ENCODE measurements around the gene FSCN2. TPM values are rescaled to one million over a fixed set of nuclear protein-coding genes. Genes with fewer than 3 reads are reported as not detected.

The FSCN2 gene
- total RNA-seq, 2 experiments from 2014 or later: 0.43 to 0.50 TPM

DNA sequence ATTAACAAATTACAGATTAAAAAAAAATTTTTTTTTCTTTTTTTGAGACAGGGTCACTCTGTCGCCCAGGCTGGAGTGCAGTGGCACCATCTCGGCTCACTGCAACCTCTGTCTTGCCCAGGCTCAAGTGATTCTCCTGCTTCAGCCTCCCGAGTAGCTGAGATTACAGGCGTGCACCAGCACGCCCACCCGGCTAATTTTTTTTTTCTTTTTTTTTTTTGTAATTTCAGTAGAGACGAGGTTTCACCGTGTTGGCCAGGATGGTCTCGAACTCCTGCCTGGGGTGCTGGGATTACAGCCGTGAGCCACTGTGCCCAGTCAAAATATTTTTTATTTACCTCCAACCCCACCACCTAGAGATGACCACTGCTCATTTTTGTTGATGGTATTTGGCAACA lies 41.1 kb upstream of the FSCN2 start:
- Mint-ChIP-seq H3K27ac (no peak overlapping the region), H3K9me3 (no peaks in the 10 kb centered on the region)
- POLR2A ChIA-PET: interaction anchor here (1.0 to 1.7 kb wide), 3 partner anchors 22 to 28 kb away, joined by 3 to 8 read pairs (median 3); partner anchors contain the start of gene ACTG1

DNA sequence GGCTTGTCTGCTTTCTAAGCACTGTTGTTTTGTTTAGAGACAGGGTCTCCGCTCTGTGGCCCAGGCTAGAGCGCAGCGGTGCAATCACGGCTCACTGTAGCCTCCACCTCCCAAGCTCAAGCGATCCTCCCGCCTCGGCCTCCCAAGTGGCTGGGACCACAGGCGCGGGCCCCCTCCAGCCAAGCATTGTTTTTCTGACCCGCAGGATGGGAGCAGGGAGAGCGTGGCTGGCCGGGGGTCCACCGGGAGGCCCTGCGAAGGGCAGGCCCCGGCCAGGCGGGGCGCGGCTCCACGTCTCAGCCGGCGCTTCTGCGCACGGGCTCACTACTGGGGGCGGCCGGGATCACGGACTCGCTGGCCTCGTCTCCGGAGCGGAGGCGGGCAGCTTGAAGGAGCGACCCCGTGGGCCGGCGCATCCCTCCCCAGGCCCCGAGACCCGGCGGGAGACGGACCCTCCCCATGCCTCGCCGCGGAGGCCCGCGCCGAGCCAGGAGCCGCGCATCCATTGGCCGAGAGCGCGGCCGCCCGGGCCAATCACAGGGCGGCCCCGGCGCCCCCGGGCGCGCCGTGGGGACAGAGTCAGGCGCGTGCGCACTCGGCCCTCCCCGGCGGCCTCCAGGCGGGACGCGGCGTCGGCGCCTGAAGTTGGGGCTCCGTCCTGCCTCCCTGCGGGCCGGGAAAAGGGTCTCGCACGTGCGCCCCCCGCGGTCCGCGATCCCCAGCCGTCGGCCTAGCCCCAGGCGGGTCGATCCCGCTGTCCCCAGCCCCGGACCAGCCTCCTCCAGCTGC lies 40.5 kb upstream of the FSCN2 start:
- Mint-ChIP-seq H3K4me1 (peaks cover 9% of the 10 kb centered on the region), H3K4me3 (peak overlapping the region; percentile 39), H3K9me3 (no peaks in the 10 kb centered on the region), H3K27me3 (peaks cover 15% of the 10 kb centered on the region), H3K27ac (no peak overlapping the region), H3K36me3 (ENCODE audit: low read depth) (no peaks in the 10 kb centered on the region)
- ChIA-PET POLR2A (interaction anchor here (1.0 to 1.7 kb wide), 3 partner anchors 21 to 28 kb away, joined by 3 to 8 read pairs (median 3); partner anchors contain the start of gene ACTG1), CTCF (no interaction called here)
- peak; percentile 81 for DNase-seq

More for the DNA sequence above, 41.1 kb upstream of the FSCN2 start:
- Mint-ChIP-seq H3K4me1 (peaks cover 9% of the 10 kb centered on the region), H3K36me3 (ENCODE audit: low read depth) (no peaks in the 10 kb centered on the region), H3K27me3 (peaks cover 18% of the 10 kb centered on the region), H3K4me3 (peak overlapping the region; percentile 39)
- DNase-seq: no peak
- CTCF ChIA-PET: no interaction called here

DNA sequence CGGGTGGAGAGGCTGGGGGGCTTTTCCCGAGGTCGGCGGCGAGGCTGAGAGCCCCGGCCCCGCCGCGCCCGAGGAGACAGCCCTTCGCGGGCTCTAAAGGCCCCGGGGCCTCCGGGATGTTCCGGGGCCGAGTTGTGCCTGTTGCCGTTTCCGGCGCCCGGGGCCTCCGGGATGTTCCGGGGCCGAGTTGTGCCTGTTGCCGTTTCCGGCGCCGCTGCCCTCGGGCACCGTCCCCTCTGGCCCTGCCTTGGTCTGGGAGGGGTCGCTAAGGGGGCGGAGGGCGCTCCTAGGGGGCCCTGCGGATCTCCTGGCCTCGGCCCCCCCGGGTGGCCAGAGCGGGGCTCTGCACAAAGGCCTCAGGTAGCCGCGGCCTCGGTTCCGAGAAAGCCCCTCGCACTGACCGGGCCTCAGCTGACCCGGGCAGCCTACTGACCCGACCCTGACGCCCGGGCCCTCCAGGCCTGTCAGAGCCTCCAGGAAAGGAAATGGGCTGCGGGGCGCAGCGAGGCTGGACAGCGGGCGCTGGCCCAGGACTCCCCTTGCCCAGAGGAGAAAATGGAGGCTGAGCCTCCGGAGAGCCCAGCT lies 39.8 kb upstream of the FSCN2 start:
- Mint-ChIP-seq H3K9me3 (no peaks in the 10 kb centered on the region), H3K27me3 (peaks cover 13% of the 10 kb centered on the region), H3K4me1 (peaks cover 8% of the 10 kb centered on the region), H3K4me3 (no peak overlapping the region), H3K36me3 (ENCODE audit: low read depth) (no peaks in the 10 kb centered on the region), H3K27ac (no peak overlapping the region)
- DNase-seq: no peak
- CTCF ChIA-PET: no interaction called here
- POLR2A ChIA-PET: interaction anchor here (1.6 to 2.1 kb wide), 3 partner anchors 20 to 30 kb away, joined by 4 to 8 read pairs (median 7); no protein-coding TSS in a partner anchor

DNA sequence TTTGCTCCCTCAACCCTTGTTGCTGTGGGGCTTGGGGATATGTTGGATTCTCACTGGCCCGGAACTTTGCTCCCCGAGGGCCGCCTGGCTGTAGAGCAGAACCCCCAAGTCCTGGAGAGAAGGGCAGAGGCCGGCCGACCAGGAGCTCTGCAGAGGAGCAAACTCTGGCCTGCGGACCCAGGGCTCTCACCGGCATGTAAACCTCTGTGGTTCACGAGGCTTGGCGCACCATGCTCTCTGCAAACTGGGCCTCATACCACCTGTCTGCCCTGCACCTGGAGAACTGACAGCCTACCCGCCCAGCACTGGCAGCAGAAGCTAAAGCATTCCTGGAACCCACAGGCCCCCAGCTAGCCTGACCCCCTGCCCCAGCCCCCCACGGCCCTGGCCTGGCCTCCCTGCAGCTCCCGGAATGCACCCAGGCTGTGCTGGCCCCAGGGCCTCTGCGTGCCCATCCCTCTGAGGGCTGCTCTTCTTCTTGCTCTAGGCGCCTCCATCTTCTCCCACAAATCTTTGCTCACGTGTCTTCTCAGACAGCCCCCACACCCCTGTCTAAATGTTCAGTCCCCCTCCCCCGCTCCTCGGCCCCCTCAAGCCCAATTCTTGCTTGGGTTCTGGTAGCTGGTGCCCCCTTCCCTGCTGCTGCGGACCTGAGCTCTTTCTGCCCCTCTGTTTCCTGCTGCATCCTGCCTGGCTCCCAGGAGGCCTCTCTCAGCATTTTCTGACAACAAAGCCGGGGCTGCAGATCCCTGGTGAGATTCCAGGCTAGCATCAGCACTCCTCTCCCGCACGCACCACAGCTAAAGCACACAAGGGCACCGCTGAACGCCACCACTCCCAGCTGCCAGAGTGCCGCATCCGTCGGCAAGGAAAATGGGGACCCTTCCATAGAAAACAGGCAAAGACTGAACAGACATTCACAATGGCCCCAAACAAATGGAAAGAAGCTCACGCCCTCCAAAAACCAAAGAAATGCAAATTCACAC lies 38.9 kb upstream of the FSCN2 start:
- Mint-ChIP-seq H3K36me3 (ENCODE audit: low read depth) (no peaks in the 10 kb centered on the region), H3K27ac (peak overlapping the region; percentile 35), H3K4me1 (peaks cover 8% of the 10 kb centered on the region), H3K4me3 (peak overlapping the region; percentile 41), H3K27me3 (peaks cover 14% of the 10 kb centered on the region), H3K9me3 (no peaks in the 10 kb centered on the region)
- POLR2A ChIA-PET: interaction anchor here (1.6 to 2.1 kb wide), 3 partner anchors 19 to 29 kb away, joined by 4 to 7 read pairs (median 6); no protein-coding TSS in a partner anchor
- no peak for DNase-seq
- CTCF ChIA-PET: interaction anchor here (0.5 to 1.3 kb wide), 3 partner anchors 9 to 173 kb away, joined by 3 read pairs; no protein-coding TSS in a partner anchor

DNA sequence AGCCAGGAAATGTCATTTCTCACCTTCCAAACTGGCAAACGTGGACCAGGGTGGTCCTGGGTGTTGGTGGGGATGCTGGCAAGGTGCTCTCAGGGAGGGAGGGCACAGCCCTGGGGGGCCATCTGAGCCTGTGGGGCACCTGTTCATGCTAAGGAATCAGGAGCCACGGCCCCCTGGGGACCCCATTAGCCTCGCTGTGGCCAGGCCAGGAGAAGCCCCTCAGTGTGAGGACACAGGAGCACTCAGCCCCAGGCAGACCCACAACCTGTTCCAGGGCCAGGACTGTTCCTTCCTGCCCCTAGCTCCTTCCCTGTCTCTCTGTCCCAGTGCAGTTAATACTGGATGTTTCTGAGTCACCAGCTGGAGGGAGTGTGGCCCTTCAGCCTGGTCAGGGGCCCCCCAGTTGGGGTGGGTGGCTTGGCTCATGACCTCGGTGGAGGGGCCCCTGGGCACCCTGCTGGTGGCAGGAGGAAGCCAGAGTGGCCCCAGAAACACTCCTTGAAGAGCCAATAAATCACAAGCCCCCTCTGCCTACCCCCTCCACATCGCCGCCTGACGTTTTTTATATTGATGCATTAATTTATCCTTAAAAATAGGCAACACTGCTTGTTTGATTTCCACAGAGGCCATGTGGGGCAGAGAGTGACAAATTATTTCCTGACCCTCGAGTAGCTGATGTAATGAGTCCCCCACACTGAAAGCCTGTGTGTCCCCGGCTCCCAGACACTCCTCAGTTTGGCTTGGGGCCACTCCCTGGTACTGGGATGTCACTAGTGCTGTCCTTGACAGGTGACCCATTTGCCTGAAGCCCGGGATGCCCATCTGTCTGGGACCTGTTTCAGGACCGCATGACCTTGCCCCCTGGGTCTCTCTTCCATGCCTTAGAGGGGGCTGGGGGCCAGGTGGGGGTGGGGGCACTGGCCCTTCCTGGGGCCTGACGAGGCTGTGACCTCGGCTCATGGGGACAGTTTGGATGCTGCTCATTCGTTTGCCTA lies 37.9 kb upstream of the FSCN2 start:
- ChIA-PET CTCF (interaction anchor here (1.3 kb wide), 1 partner anchor 111 kb away, joined by 3 read pairs; no protein-coding TSS in a partner anchor), POLR2A (interaction anchor here (1.6 to 2.1 kb wide), 3 partner anchors 18 to 28 kb away, joined by 4 to 7 read pairs (median 6); no protein-coding TSS in a partner anchor)
- H3K27ac Mint-ChIP-seq: no peak overlapping the region
- peaks cover 14% of the 10 kb centered on the region for H3K4me1 Mint-ChIP-seq
- H3K9me3 Mint-ChIP-seq: no peaks in the 10 kb centered on the region
- H3K36me3 Mint-ChIP-seq (ENCODE audit: low read depth): no peaks in the 10 kb centered on the region
- H3K27me3 Mint-ChIP-seq: peaks cover 20% of the 10 kb centered on the region
- no peak for DNase-seq
- H3K4me3 Mint-ChIP-seq: no peak overlapping the region

- Mint-ChIP-seq H3K36me3 (ENCODE audit: low read depth) (no peaks in the 10 kb centered on the region), H3K27me3 (peaks cover 17% of the 10 kb centered on the region), H3K9me3 (no peaks in the 10 kb centered on the region), H3K27ac (no peak overlapping the region), H3K4me3 (no peak overlapping the region), H3K4me1 (peaks cover 10% of the 10 kb centered on the region)
- CTCF ChIA-PET: no interaction called here
- POLR2A ChIA-PET: interaction anchor here (1.2 to 2.0 kb wide), 2 partner anchors 17 kb away, joined by 3 to 6 read pairs; no protein-coding TSS in a partner anchor
- DNase-seq: no peak
These were observed 37.0 kb upstream of the FSCN2 start for GRCh38 chr17:81491181-81491581.

DNA sequence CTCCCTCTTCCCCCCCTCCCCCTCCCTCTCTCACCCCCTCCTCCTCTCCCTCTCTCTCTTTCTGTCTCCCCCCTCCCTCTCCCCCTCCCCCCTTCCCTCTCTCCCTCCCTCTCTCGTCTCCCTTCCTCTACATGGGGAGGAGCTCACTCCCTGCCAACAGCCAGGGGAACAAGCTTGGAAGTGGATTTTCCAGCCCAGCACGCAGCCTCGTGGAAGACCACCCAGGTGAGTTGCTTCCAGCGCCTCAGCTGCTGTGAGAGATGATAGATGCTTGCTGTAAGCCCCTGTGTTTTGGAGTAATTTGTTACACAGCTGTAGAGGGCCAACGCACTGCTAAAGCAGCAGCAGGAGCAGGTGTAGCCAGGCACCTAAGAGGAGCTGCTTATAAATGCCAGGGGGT lies 36.4 kb upstream of the FSCN2 start:
- no peak overlapping the region for H3K27ac Mint-ChIP-seq
- H3K4me3 Mint-ChIP-seq: no peak overlapping the region
- H3K27me3 Mint-ChIP-seq: peaks cover 16% of the 10 kb centered on the region
- no peaks in the 10 kb centered on the region for H3K36me3 Mint-ChIP-seq (ENCODE audit: low read depth)
- no peak for DNase-seq
- ChIA-PET POLR2A (interaction anchor here (1.2 kb wide), 1 partner anchor 17 kb away, joined by 3 read pairs; no protein-coding TSS in a partner anchor), CTCF (no interaction called here)
- H3K9me3 Mint-ChIP-seq: no peaks in the 10 kb centered on the region
- peaks cover 7% of the 10 kb centered on the region for H3K4me1 Mint-ChIP-seq

- H3K4me1 Mint-ChIP-seq: peaks cover 7% of the 10 kb centered on the region
- ChIA-PET CTCF (no interaction called here), POLR2A (interaction anchor here (1.2 kb wide), 1 partner anchor 16 kb away, joined by 3 read pairs; no protein-coding TSS in a partner anchor)
- H3K4me3 Mint-ChIP-seq: no peak overlapping the region
- H3K9me3 Mint-ChIP-seq: no peaks in the 10 kb centered on the region
- DNase-seq: no peak
- H3K27ac Mint-ChIP-seq: no peak overlapping the region
- peaks cover 16% of the 10 kb centered on the region for H3K27me3 Mint-ChIP-seq
- no peaks in the 10 kb centered on the region for H3K36me3 Mint-ChIP-seq (ENCODE audit: low read depth)
These were observed 36.0 kb upstream of the FSCN2 start for GRCh38 chr17:81492202-81492601.

DNA sequence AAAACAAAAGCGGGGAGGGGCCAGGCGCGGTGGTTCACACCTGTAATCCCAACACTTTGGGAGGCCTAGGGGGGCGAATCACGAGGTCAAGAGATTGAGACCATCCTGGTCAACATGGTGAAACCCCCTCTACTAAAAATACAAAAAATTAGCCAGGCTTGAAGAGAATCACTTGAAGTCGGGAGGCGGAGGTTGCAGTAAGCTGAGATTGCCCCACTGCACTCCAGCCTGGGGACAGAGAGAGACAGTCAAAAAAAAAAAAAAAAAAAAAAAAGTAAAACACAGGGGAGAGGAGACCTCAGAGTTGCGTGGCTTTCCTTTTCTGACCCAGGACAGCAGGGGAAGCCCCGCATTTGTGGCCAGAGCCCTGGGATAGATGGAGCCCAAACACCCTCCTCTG lies 35.5 kb upstream of the FSCN2 start:
- POLR2A ChIA-PET: interaction anchor here (1.2 kb wide), 1 partner anchor 16 kb away, joined by 3 read pairs; no protein-coding TSS in a partner anchor
- Mint-ChIP-seq H3K4me1 (peaks cover 7% of the 10 kb centered on the region), H3K9me3 (no peaks in the 10 kb centered on the region), H3K27ac (no peak overlapping the region), H3K36me3 (ENCODE audit: low read depth) (no peaks in the 10 kb centered on the region), H3K27me3 (peaks cover 16% of the 10 kb centered on the region), H3K4me3 (no peak overlapping the region)
- no peak for DNase-seq
- CTCF ChIA-PET: no interaction called here

DNA sequence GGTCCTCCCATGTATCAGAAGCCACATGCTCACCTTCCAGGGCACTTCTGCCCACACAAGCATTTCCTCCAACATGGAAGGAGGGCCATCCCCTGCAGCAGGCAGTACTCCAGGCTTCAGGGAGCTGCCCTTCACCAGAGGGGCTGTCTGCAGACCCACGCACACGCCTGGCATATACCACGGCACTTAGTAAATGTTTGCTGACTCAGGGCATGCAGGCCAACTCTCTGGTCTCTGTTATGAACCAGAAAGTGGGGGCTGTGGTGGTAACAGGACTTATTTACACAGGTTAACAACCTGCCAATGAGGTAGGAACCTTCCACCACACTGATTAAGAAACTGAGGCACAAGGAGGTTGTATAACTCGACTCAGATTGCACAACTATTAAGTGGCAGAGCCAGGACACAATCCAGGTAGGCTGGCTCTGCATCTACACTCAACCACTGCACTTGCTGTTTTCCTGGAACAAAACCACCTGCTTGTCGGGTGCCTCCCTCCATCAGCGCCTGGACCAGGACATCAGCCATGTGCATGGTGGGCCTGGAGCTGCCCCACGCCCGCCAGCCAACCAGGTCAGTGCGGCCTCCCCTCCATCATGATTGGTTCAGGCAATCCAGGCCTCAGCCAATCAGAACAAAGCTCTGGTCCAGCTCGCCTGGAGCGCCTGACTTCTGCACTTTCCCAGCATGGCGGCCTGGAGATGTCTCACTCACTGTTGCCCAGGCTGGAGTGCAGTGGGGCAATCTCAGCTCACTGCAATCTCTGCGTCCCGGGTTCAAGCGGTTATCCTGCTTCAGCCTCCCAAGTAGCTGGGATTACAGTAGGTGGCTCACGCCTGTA lies 34.8 kb upstream of the FSCN2 start:
- POLR2A ChIA-PET: interaction anchor here (0.9 kb wide), 1 partner anchor 13 kb away, joined by 3 read pairs; no protein-coding TSS in a partner anchor

More for the DNA sequence above, 34.8 kb upstream of the FSCN2 start:
- no peaks in the 10 kb centered on the region for H3K9me3 Mint-ChIP-seq
- H3K27me3 Mint-ChIP-seq: peaks cover 19% of the 10 kb centered on the region
- H3K4me3 Mint-ChIP-seq: no peak overlapping the region
- no peaks in the 10 kb centered on the region for H3K36me3 Mint-ChIP-seq (ENCODE audit: low read depth)
- H3K27ac Mint-ChIP-seq: no peak overlapping the region
- CTCF ChIA-PET: no interaction called here
- peaks cover 7% of the 10 kb centered on the region for H3K4me1 Mint-ChIP-seq
- DNase-seq: no peak
